HepG2 (cell line): ENCODE data around the gene FTCD. TPM values are rescaled to one million over a fixed set of nuclear protein-coding genes. Genes with fewer than 3 reads are reported as not detected.

Source experiments
- ATAC-seq: fragments of 200-7000 bp; cut with Tn5 transposase; 3 replicates; pipeline ENCODE4 v1.9.1; 2020; ENCODE audit warnings: mild to moderate bottlenecking, moderate library complexity
- BruUV-seq: library from RNA; stranded (reverse); fragments of 400-500 nt; replicated peaks from 2 replicates; lab custom pipeline; 2021; lab: Mats Ljungman, UMichigan
- CTCF ChIA-PET: fragments of 300-600 bp; formaldehyde crosslinking; extraction: SDS; loops from one replicate; lab custom pipeline; 2021; ENCODE audit warnings: low total read pairs, inconsistent platforms, low intra/inter-chr PET ratio; lab: Yijun Ruan, JAX
- POLR2A ChIA-PET: fragments of 350-600 bp; sonication (Branson Sonifier 250); formaldehyde crosslinking; loops from one replicate; lab custom pipeline; 2020; ENCODE audit warnings: antibody characterized with exemption, inconsistent platforms; lab: Yijun Ruan, JAX
- DNase-seq: peaks from one replicate; pipeline ENCODE4 v3.0.0-alpha.2; 2015; ENCODE audit warnings: low spot score
- FAIRE-seq: peaks from 3 replicates; lab custom pipeline; 2011; peaks lifted over from hg19 to GRCh38; lab: Jason Lieb, UNC
- H2AFZ ChIP-seq: one replicate; pipeline ENCODE4 v1.6.1; 2011; ENCODE audit warnings: low read length, inconsistent platforms
- H3K27ac ChIP-seq: fragments of 300-600 bp; 3 replicates; pipeline ENCODE4 v1.8.0; 2011; ENCODE audit warnings: mixed run types, mild to moderate bottlenecking, mixed read lengths, low read length, inconsistent platforms; ENCODE audit not compliant: insufficient read depth; ENCODE audit errors: extremely low read length
- H3K27me3 ChIP-seq, 2 experiments: fragments of 200-600 bp in 1 of 2; 2 replicates in 1 of 2; 3 replicates in 1 of 2; pipeline versions ENCODE4 v1.6.0 to v1.8.0; 2011; ENCODE audit warnings: low read length in 2 of 2, mild to moderate bottlenecking in 2 of 2, moderate library complexity in 2 of 2, inconsistent platforms in 1 of 2; ENCODE audit not compliant: insufficient read depth in 2 of 2, control insufficient read depth in 1 of 2
- H3K36me3 ChIP-seq, 2 experiments: fragments of 200-600 bp in 1 of 2; replicated peaks in 1 of 2; 2 replicates in 1 of 2; 3 replicates in 1 of 2; pipeline versions ENCODE4 v1.5.1 to v1.8.0; 2011; ENCODE audit warnings: low read length in 2 of 2, inconsistent platforms in 1 of 2; ENCODE audit not compliant: insufficient read depth in 2 of 2, control insufficient read depth in 1 of 2
- H3K4me1 ChIP-seq: 2 replicates; pipeline ENCODE4 v1.5.1; 2012; ENCODE audit warnings: low read length, inconsistent platforms; ENCODE audit not compliant: insufficient read depth
- H3K4me2 ChIP-seq: 2 replicates; pipeline ENCODE4 v1.6.0; 2011; ENCODE audit warnings: low read depth, low read length, inconsistent platforms
- H3K4me3 ChIP-seq, 3 experiments: fragments of 200-600 bp in 1 of 3; sonication (generic), shearing (Covaris generic) in 1 of 3; replicated peaks in 1 of 3; 2 replicates each; pipeline ENCODE4 v1.5.1; 2011 to 2016; ENCODE audit warnings: low read length in 3 of 3, inconsistent platforms in 2 of 3, low read depth in 2 of 3, mild to moderate bottlenecking in 2 of 3, control low read depth in 1 of 3, mixed read lengths in 1 of 3; ENCODE audit not compliant: insufficient read depth in 1 of 3
- H3K79me2 ChIP-seq: one replicate; pipeline ENCODE4 v1.6.1; 2011; ENCODE audit warnings: low read length, inconsistent platforms; ENCODE audit not compliant: insufficient read depth
- H3K9ac ChIP-seq: 2 replicates; pipeline ENCODE4 v1.6.0; 2011; ENCODE audit warnings: mild to moderate bottlenecking, low read depth, low read length, inconsistent platforms; ENCODE audit not compliant: insufficient read depth
- H3K9me3 ChIP-seq: 2 replicates; pipeline ENCODE4 v1.5.1; 2012; ENCODE audit warnings: mild to moderate bottlenecking, low read length
- H4K20me1 ChIP-seq: 2 replicates; pipeline ENCODE4 v1.6.0; 2011; ENCODE audit warnings: inconsistent platforms, mild to moderate bottlenecking, low read length, moderate library complexity; ENCODE audit not compliant: insufficient read depth
- EED ChIP-seq: sonication (generic); formaldehyde crosslinking; IDR thresholded peaks from 2 replicates; pipeline ENCODE4 v1.5.0; 2020; ENCODE audit warnings: mild to moderate bottlenecking, missing genetic modification reagents
- FOSL1 ChIP-seq: sonication (generic); formaldehyde crosslinking; IDR thresholded peaks from 2 replicates; pipeline ENCODE4 v1.9.0; 2021; ENCODE audit warnings: missing genetic modification reagents, borderline replicate concordance
- FOXJ3 ChIP-seq: sonication (generic); formaldehyde crosslinking; IDR thresholded peaks from 2 replicates; pipeline ENCODE4 v1.4.0; 2020; ENCODE audit warnings: missing genetic modification reagents, mild to moderate bottlenecking, borderline replicate concordance
- MTF1 ChIP-seq: sonication (generic); formaldehyde crosslinking; IDR thresholded peaks from 2 replicates; pipeline ENCODE4 v1.5.0; 2020; ENCODE audit warnings: missing genetic modification reagents
- NFKBIZ ChIP-seq: IDR thresholded peaks from 2 replicates; pipeline ENCODE4 v1.6.1; 2018; ENCODE audit warnings: missing genetic modification reagents, missing compliant biosample characterization
- PHF21A ChIP-seq: sonication (generic); formaldehyde crosslinking; IDR thresholded peaks from 2 replicates; pipeline ENCODE4 v1.5.0; 2020; ENCODE audit warnings: mild to moderate bottlenecking, missing genetic modification reagents
- SNRNP70 ChIP-seq: fragments of 200-400 bp; formaldehyde crosslinking; IDR thresholded peaks from 2 replicates; pipeline ENCODE4 v1.6.1; 2017; ENCODE audit warnings: mild to moderate bottlenecking, low read depth, low read length, moderate library complexity
- SOX5 ChIP-seq: IDR thresholded peaks from 2 replicates; pipeline ENCODE4 v1.6.1; 2016; ENCODE audit warnings: borderline replicate concordance
- TBX2 ChIP-seq: sonication (generic); formaldehyde crosslinking; IDR thresholded peaks from 2 replicates; pipeline ENCODE4 v1.5.0; 2020; ENCODE audit warnings: missing genetic modification reagents, mild to moderate bottlenecking, borderline replicate concordance
- THYN1 ChIP-seq: sonication (generic); formaldehyde crosslinking; IDR thresholded peaks from 2 replicates; pipeline ENCODE4 v1.8.1; 2023; ENCODE audit warnings: low read depth, mild to moderate bottlenecking, moderate library complexity, missing genetic modification reagents, borderline replicate concordance
- ZBTB1 ChIP-seq: sonication (generic); formaldehyde crosslinking; IDR thresholded peaks from 2 replicates; pipeline ENCODE4 v1.4.0; 2020; ENCODE audit warnings: missing genetic modification reagents, borderline replicate concordance
- ZBTB21 ChIP-seq: sonication (generic); formaldehyde crosslinking; IDR thresholded peaks from 2 replicates; pipeline ENCODE4 v1.4.0; 2020; ENCODE audit warnings: missing genetic modification reagents
- WGBS: methylation state at CpG from one replicate; pipeline ENCODE4 v1.1.6; 2017; ENCODE audit warnings: low lambda C conversion rate; 5-methylcytosine and 5-hydroxymethylcytosine counted together
- in situ Hi-C: cut with HindIII; loops from 2 replicates; pipeline ENCODE4 v1.10.0; 2017; ENCODE audit warnings: low pct_unique_long_range_greater_than_20kb; ENCODE audit not compliant: extremely low pct_ligation_motif_present
- intact Hi-C: fragments of 100-400 bp; cut with micrococcal nuclease; formaldehyde crosslinking; loops from one replicate; pipeline ENCODE4 v1.10.0; 2022; ENCODE audit not compliant: unreplicated experiment
- polyA plus RNA-seq, 8 experiments: library from polyadenylated mRNA; depleted of rRNA in 3 of 8; stranded (reverse) in 7 of 8; unstranded in 1 of 8; fragments of >200 nt; fragmentation: Illumina TruSeq in 4 of 8; extraction: Trizol in 4 of 8; gene quantifications; 2 replicates each; pipeline versions ENCODE4 v1.2.1 to v1.2.3, GENCODE V29; 2011 to 2016; ENCODE audit warnings: low read depth in 4 of 8, missing spikeins in 1 of 8, mixed read lengths in 1 of 8; ENCODE audit not compliant: insufficient read depth in 1 of 8
- total RNA-seq, 5 experiments: library from RNA; depleted of rRNA; stranded (reverse); fragments of >200 nt; fragmentation: Illumina TruSeq; extraction: Trizol; gene quantifications; 2 replicates each; pipeline ENCODE4 v1.2.3, GENCODE V29; 2016; ENCODE audit warnings: low read depth in 1 of 5
- TF ChIP-seq, protein P1 (sequence below): sonication (generic); formaldehyde crosslinking; IDR thresholded peaks from 2 replicates; pipeline ENCODE4 v1.5.0; 2020; ENCODE audit warnings: mild to moderate bottlenecking, missing genetic modification reagents, borderline replicate concordance
- TF ChIP-seq, protein P2 (sequence below): sonication (generic); formaldehyde crosslinking; IDR thresholded peaks from 2 replicates; pipeline ENCODE4 v1.5.1; 2020; ENCODE audit warnings: missing genetic modification reagents, mild to moderate bottlenecking, borderline replicate concordance
- TF ChIP-seq, protein P3 (sequence below): sonication (generic); formaldehyde crosslinking; IDR thresholded peaks from 2 replicates; pipeline ENCODE4 v1.8.1; 2023; ENCODE audit warnings: missing genetic modification reagents, mild to moderate bottlenecking, borderline replicate concordance
- TF ChIP-seq, protein P4 (sequence below): sonication (generic); formaldehyde crosslinking; IDR thresholded peaks from 2 replicates; pipeline ENCODE4 v1.8.1; 2023; ENCODE audit warnings: mild to moderate bottlenecking, missing genetic modification reagents, borderline replicate concordance

FTCD gene
- total and polyA plus RNA-seq, 2 of the 13 experiments (the other 11 are each of a cell fraction or from before 2014, with no cell fraction given) = 75.7 to 105 TPM

DNA sequence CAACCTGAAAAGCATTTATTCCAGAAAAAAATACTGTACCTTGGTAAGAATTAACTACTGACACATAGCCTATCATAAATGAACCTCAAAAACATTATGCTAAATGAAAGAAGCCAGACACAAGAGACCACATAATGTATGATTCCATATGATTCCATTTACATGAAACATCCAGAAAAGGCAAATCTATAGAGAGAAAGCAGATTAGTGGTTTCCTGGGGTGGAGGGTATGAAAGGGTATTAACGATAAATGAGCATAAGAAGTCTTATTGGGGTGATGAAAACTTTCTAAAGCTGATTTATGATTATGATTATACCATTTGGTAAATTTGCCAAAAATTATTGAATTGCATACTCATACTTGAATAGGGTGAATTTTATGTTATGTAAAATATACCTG lies 67.7 kb downstream of the FTCD start:
- FAIRE-seq (no peak), DNase-seq (no peak), ATAC-seq (no peak)
- Histone ChIP-seq H3K36me3 (no peaks in the 10 kb centered on the region), H3K79me2 (no peaks in the 10 kb centered on the region), H3K9me3 (no peaks in the 10 kb centered on the region), H3K4me1 (peaks cover 11% of the 10 kb centered on the region; the same call in 1 of the 2 replicates), H4K20me1 (no peaks in the 10 kb centered on the region), H3K27me3 (peaks cover 3 to 27% of the 10 kb centered on the region in 2 experiments; a peak in 3 of 5 replicates), H3K27ac (no peak overlapping the region), H3K4me3 (no peak overlapping the region), H3K4me2 (no peak overlapping the region), H2AFZ (no peak overlapping the region), H3K9ac (no peak overlapping the region)
- in situ Hi-C loops = no loop called here
- intact Hi-C loops = no loop called here
- no TSS peak for BruUV-seq
- CTCF ChIA-PET = no interaction called here
- WGBS = 0% methylated on average over 1 of the region's 1 CpG
- POLR2A ChIA-PET = no interaction called here
- no peak for TF ChIP-seq ZBTB21
- no peak for TF ChIP-seq FOSL1 (CRISPR knock-in tag)
- TF ChIP-seq, protein P1, sequence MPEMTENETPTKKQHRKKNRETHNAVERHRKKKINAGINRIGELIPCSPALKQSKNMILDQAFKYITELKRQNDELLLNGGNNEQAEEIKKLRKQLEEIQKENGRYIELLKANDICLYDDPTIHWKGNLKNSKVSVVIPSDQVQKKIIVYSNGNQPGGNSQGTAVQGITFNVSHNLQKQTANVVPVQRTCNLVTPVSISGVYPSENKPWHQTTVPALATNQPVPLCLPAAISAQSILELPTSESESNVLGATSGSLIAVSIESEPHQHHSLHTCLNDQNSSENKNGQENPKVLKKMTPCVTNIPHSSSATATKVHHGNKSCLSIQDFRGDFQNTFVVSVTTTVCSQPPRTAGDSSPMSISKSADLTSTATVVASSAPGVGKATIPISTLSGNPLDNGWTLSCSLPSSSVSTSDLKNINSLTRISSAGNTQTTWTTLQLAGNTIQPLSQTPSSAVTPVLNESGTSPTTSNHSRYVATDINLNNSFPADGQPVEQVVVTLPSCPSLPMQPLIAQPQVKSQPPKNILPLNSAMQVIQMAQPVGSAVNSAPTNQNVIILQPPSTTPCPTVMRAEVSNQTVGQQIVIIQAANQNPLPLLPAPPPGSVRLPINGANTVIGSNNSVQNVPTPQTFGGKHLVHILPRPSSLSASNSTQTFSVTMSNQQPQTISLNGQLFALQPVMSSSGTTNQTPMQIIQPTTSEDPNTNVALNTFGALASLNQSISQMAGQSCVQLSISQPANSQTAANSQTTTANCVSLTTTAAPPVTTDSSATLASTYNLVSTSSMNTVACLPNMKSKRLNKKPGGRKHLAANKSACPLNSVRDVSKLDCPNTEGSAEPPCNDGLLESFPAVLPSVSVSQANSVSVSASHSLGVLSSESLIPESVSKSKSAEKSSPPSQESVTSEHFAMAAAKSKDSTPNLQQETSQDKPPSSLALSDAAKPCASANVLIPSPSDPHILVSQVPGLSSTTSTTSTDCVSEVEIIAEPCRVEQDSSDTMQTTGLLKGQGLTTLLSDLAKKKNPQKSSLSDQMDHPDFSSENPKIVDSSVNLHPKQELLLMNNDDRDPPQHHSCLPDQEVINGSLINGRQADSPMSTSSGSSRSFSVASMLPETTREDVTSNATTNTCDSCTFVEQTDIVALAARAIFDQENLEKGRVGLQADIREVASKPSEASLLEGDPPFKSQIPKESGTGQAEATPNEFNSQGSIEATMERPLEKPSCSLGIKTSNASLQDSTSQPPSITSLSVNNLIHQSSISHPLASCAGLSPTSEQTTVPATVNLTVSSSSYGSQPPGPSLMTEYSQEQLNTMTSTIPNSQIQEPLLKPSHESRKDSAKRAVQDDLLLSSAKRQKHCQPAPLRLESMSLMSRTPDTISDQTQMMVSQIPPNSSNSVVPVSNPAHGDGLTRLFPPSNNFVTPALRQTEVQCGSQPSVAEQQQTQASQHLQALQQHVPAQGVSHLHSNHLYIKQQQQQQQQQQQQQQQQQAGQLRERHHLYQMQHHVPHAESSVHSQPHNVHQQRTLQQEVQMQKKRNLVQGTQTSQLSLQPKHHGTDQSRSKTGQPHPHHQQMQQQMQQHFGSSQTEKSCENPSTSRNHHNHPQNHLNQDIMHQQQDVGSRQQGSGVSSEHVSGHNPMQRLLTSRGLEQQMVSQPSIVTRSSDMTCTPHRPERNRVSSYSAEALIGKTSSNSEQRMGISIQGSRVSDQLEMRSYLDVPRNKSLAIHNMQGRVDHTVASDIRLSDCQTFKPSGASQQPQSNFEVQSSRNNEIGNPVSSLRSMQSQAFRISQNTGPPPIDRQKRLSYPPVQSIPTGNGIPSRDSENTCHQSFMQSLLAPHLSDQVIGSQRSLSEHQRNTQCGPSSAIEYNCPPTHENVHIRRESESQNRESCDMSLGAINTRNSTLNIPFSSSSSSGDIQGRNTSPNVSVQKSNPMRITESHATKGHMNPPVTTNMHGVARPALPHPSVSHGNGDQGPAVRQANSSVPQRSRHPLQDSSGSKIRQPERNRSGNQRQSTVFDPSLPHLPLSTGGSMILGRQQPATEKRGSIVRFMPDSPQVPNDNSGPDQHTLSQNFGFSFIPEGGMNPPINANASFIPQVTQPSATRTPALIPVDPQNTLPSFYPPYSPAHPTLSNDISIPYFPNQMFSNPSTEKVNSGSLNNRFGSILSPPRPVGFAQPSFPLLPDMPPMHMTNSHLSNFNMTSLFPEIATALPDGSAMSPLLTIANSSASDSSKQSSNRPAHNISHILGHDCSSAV (CRISPR knock-in tag) = no peak
- TF ChIP-seq FOXJ3 = no peak
- no peak for TF ChIP-seq SOX5
- TF ChIP-seq, protein P2, sequence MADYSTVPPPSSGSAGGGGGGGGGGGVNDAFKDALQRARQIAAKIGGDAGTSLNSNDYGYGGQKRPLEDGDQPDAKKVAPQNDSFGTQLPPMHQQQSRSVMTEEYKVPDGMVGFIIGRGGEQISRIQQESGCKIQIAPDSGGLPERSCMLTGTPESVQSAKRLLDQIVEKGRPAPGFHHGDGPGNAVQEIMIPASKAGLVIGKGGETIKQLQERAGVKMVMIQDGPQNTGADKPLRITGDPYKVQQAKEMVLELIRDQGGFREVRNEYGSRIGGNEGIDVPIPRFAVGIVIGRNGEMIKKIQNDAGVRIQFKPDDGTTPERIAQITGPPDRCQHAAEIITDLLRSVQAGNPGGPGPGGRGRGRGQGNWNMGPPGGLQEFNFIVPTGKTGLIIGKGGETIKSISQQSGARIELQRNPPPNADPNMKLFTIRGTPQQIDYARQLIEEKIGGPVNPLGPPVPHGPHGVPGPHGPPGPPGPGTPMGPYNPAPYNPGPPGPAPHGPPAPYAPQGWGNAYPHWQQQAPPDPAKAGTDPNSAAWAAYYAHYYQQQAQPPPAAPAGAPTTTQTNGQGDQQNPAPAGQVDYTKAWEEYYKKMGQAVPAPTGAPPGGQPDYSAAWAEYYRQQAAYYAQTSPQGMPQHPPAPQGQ = no peak
- TF ChIP-seq THYN1 = no peak
- TF ChIP-seq, protein P3, sequence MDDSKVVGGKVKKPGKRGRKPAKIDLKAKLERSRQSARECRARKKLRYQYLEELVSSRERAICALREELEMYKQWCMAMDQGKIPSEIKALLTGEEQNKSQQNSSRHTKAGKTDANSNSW (CRISPR knock-in tag) = no peak
- TF ChIP-seq EED = no peak
- TF ChIP-seq MTF1 (CRISPR knock-in tag) = no peak
- TF ChIP-seq PHF21A = no peak
- TF ChIP-seq, protein P4, sequence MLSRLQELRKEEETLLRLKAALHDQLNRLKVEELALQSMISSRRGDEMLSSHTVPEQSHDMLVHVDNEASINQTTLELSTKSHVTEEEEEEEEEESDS (CRISPR knock-in tag) = no peak
- no peak for TF ChIP-seq ZBTB1
- no peak for TF ChIP-seq TBX2 (CRISPR knock-in tag)
- no peak for TF ChIP-seq SNRNP70
- no peak for TF ChIP-seq NFKBIZ (CRISPR knock-in tag)
